Measurements from ENCODE around the gene CDK11A.
"Not testable (repeated sequence)": the region's sequence is repeated elsewhere in the genome, so short reads cannot be mapped to it uniquely, and the experiment has no call there.

CDK11A gene

DNA sequence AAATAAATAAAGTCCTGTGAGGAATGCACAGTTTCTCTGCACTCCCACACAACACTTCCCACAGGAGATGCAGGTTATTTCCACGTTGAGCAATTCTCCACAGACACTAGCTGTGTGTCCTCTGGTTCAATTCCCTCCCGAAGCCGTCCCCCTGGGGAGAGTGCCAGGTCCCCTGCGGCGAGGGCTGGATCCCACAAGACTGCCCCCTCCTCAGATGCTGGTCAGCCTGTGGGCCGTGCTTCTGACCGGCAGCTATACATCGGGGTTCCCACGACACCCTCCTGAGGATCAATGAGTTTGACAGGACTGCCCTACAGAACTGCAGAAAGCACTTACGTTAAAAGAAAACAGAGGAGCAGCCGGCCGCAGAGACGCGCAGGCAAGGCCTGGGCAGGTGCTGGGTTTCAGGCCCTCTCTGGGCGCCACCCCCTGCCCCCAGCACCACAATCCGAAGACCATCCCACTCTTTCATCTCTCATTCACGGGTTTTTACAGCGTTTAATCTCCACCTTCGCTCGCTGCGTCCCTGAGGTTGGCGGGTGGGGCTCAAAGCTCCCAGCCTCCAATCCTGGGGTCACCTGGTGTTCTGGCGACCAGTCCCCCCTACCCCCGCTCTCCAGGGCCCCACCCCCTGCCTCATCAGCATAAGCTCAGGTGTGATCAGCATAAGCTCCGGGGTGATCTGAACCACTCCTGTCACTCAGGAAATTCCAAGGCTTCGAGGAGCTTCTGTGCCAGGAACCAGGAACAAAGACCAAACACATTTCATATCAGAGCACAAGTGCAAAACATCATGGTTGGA is 40.9 kb downstream of the CDK11A start:
- DNase-seq (ENCODE audit: low spot score) = no peak

DNA sequence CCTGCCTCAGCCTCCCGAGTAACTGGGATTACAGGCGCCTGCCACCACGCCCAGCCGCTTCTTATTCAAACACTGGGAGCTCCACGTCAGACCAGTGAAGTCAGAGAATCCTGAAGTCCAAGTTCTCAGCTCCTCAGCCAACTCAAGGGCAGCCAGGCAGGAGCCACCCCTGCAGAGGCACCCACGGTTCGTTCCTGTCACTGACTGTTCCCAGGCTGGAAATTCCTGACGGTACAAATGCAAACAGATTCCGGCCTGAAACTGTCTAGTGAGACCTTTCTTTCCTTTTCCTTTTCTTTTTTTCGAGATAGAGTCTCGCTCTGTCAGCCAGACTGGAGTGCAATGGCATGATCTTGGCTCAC is 43.3 kb downstream of the CDK11A start:
- no peak for DNase-seq (ENCODE audit: low spot score)

DNA sequence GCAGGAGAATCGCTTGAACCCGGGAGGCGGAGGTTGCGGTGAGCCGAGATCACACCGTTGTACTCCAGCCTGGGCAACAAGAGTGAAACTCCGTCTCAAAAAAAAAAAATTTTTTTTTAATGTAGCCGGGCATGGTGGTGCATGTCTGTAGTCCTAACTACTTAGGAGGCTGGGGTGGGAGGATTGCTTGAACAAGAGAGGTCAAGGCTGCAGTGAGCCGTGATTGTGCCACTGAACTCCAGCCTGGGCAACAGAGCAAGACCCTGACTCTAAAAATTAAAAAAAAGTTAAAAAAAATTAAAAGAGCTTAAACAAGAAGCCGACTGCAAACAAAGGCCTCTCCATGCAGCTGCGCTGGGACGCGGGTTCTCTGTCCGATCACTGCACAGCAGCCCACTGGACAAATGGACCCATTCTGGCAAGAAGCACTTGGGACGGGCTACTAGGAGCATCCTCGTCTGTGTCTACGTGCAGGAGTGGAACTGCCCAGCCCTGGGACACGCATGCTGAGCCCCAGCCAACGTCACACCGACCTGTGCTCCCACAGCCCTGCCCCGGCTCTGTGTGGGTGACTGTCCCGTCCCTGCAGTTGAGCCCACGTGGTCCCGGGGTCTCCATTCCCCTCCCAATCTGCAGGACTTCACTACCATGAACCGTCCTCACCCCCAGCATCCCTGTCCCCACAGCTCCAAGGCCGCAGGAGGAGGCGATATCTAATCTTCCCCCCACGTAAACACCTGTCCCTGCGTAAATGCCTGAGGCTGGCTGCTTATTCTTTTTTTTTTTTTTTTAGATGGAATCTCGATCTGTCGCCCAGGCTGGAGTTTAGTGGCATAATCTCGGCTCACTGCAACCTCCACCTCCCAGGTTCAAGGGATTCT is 43.9 kb downstream of the CDK11A start:
- no peak for DNase-seq (ENCODE audit: low spot score)

DNA sequence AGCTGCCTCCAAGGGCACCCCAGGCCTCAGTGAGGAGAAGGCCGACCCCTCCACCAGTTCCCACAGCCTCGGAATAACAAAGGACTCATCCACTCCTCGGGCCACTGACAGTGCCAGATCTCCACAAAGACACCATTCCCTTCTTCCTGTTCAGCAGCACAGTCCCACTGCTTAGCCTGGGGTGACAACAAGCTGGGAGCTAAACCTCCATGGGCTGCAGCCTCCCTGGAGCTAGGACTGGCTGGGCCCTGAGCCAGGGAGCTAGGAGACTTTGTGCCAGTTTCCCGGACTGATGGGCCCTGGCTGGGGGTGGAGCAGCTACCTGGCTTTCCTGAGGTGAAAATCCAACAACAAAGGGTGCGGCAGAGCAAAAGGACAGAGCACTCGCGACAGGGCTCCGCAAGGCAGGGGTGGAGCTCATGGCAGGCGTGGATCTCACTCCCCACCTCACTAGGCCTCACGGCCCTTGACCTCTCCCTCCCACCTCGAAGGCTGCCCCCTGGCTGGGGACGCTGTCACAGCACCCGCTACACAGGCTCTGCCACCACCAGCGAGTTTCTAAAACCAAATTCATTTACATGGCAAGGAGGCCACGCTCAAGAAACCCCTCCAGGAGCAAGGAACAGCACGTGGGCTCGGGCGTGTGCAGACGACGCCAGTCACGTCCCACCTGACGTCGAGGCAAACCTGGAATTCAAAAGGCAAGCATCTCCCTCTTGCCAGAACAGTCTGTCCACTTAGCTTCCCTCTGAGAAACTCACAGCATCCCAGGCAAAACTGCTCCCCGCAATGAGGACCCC is 45.4 kb downstream of the CDK11A start:
- DNase-seq (ENCODE audit: low spot score) = no peak

DNA sequence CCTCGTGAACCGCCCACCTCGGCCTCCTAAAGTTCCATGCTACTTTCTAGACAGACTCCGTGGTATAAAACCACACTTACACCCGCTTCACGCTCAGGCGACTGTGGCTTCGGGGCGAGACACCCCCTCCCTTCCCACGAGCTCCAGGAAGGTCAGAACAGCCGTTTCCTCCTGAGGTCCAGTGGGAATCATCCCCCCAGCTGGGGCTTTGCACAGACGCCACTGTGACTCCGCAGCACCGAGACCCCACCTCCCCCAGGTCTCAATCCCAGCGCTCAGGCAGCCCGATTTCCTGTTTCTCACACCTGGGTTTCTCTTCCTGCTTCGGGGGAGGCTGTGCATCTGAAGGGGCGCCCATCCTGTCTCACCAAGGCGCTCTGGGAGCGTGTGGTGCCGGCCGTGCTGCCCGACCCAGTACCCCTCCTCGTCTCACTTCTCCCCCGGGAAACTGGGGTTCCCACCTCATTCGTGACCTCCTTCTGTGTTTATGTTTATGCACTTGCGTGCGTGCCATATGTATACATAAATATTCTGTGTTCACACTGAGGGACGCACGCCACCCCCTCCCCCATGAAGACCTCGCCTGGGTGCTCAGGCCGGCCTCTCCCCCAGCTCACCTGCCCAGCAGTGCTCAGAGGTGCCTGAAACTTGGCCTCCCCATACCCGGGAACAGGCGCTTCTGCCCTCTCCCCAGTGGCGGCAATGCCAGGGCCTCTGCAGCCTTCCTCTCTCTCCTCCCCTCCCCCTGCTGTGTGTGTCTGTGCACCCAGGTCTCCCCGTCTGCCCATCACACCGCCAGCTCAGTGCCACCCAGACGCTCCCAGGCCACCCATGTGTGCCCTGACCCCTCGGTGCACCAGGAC is 46.2 kb downstream of the CDK11A start:
- DNase-seq (ENCODE audit: low spot score) = no peak

DNA sequence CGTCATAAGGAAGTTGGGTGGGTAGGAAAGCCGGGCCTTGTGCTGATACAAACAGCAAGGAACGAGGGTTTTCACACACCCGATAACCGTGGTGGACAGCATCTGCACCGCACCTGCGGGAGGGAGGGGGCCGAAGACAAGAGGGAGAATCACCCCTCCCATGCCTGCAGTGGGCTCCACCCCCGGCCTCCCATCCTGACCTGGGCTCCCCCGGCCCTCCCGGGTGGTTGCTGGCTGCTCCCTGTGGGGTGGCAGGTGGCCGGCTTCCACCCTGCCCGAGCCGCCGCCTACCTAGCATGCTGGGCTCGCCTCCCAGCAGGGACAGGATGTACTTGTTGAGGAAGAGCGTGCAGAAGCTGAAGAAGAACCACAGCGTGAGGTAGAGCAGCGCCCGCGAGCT is 48.1 kb downstream of the CDK11A start:
- not testable (repeated sequence) for DNase-seq (ENCODE audit: low spot score)

DNA sequence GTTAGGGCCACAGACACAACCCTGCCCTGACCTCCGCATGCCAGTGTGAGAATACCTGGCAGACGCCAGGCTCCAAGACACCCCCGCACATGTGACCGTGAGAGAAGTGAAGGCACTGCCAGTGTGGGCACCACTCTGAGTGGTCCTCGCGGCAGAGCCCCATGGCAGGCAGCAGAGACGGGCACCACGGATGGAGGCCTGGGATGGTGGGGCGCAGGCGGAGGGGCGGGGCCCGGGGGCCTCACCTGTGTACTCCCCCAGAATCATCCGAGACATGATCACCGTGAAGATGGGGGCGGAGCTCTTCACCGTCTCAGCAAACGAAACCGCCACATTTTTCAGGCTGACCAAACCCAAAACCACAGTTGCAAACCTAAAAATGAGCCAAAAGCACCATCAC is 48.9 kb downstream of the CDK11A start:
- DNase-seq (ENCODE audit: low spot score) = not testable (repeated sequence)

DNA sequence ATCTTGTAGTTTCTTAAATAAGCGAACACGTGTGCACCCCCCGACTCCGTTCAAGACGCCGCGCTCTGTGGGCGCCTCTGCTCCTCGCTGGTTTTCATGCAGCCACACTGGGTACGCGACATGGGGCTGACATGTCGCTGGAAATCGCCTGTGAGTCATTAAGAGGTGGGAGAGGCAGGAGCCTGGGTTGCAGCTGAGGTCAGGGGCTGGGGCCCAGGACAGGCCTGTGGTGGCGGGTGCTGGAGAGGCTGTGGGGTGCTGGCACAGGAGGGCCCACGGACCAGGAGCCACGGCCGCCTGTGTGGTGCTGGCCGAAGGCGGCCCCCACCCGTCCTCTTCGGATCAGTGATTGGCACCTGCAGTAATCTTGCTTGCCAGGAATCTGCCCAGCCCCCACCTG is 49.4 kb downstream of the CDK11A start:
- DNase-seq (ENCODE audit: low spot score) = not testable (repeated sequence)

DNA sequence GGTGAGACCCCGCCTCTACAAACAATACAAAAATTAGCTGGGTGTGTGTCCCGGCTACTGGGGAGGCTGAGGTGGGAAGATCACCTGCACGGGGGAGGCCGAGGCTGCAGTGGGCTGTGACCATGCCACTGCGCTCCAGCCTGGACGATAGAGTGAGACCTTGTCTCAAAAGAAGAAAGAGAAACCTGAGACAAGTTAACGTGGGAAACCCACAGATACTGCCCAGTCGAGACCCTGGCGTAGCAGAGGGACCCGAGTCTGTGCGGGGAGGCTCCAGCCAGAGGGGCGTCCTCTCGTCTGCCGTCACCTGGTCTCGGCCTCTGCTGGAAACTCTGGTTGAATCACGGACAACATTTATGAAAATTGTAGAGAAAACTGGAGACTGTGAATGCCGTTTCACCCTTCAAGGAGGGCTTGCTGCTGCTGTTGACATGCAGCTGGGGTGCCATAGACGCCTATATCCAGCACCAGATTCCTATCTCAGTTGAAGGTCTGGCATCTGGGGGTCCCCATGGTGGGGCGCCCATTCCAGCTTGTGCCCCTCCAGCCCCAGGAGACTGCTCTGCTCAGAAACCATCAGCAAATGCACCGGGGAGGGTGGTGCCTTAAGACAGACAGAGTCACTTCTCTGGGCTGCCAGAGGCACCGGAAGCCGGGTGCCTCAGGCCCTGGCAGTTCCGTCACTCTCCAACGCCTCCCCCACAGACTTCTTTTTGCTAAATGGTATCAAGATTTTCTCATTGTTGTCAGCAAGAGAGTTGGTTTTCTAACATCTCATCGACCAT is 51.8 kb downstream of the CDK11A start:
- no peak for DNase-seq (ENCODE audit: low spot score)

DNA sequence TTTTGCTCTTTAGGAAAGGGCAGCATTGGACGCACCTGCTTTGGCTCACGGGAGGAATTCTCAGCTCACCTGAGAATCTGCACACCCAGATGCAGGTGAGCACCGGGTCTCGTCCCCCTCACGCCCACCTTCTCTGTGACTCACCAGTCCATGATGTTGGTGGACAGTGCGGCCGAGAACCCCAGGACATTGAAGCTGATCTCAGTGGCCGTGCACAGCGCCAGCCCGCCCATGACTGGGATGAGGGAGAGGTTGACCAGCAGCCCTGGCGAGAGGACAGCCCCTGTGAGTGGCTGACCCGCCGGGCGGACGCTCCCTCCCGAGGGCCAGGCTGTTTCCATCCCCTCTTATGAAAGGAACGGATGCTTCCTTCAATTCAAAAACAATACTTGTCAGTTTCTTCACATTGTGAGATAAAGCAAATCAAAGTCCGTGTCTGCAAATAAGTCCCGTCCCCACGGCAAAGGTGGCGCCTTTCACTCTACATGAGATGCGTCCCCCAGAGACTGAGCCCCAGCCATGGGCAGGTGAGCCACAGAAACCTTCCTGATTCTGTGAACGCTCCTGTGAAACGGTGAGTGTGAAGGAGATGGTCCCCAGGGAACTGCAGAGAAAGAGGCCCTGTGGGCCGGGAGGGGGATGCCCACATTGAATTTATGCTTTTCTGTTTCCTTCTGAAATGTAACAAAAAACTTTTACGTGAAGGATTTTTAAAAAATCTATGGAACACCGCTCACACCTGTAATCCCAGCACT is 52.6 kb downstream of the CDK11A start:
- DNase-seq (ENCODE audit: low spot score) = no peak

DNA sequence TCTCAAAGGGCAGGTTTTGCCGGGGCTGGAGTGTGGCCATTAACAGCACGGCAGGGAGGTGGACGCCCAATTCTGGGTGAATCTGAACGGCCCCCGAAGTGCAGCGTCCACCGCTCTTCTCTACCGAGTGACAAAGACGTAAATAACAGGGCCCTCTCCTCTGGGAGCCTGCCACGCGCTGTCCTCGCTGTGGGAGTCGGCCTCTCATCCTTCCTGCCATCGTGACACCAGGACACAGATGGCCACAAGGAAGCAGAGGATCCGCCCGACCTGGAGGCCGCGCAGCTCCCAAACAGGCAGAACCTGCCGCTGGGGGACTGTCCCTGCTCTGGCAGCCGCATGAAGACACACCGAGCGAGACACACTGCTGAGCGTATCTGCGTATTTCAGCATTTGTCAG is 53.3 kb downstream of the CDK11A start:
- DNase-seq (ENCODE audit: low spot score) = no peak

DNA sequence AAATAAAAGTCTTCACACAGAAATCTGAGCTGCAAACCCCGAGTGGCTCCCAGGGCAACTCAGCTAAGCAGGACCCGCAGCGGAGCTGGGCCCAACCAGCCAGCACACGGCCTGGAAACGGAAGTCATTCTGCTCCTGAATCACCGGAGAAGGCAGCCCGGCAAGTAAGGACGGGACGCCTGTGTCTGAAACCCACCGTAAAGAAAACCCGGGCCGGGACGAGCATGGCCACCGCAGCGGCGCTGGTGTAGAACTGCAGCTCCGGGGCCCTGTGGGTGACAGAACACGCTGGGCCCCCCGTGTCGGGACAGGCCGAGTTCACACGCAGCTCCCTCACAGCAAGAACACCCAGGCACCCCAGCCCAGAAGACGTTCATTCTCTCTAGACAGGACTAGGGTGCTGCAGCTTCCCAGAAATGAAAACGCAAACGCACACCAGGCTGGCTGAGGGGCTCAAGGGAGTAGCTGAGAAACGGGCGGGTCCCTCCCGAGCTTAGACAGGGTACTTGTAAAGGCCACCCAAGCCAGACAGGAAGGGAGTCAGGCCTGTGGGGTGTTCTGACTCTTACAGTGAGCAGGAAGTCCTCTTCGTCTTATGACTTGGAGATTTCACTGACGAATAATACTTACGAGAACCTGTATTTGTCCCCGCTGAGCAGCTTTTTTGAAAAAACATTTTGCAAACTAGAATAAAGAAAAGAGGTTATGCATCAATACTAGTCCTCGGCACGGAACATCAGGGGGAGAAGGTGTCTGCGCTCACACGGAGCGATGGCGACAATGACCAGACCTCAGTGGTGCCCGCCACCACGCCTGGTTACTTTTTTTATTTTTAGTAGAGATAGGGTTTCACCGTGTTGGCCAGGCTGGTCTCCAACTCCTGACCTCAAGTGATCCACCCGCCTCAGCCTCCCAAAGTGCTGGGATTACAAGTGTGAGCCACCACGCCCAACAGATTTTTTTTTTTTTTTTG is 54.4 kb downstream of the CDK11A start:
- DNase-seq (ENCODE audit: low spot score) = no peak

DNA sequence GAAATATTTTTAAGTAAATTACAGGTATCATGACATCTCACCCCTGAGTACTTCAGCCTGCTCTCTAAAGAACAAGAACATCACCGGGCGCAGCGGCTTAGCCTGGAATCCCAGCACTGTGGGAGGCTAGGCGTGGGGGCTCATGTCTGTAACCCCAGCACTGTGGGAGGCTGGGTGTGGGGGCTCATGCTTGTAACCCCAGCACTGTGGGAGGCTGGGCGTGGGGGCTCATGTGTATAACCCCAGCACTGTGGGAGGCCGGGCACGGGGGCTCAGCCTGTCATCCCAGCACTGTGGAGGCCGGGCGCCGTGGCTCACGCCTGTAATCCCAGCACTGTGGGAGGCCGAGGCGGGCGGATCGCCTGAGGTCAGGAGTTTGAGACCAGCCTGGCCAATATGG is 57.6 kb downstream of the CDK11A start:
- DNase-seq (ENCODE audit: low spot score) = no peak

DNA sequence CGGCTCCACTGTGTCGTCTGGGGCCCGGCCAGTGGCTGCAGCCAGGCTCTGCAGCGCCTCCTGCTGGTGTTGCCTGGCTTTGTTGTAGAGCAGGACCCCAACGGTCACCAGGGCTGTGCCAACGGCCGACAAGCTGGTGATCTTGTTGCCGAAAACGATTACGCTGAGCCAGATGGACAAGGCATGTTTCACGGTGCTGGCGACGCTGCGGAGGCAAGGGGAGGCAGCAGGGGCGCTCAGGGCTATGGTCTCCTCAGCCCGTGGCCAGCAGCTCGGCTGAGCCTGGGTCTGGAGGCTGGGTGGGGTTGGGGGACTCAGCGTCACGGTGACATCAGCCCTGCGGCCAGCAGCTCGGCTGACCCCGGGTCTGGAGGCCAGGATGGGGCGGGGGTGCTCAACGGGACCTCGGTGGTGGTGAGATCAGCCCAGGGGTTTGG is 58.3 kb downstream of the CDK11A start:
- no peak for DNase-seq (ENCODE audit: low spot score)

DNA sequence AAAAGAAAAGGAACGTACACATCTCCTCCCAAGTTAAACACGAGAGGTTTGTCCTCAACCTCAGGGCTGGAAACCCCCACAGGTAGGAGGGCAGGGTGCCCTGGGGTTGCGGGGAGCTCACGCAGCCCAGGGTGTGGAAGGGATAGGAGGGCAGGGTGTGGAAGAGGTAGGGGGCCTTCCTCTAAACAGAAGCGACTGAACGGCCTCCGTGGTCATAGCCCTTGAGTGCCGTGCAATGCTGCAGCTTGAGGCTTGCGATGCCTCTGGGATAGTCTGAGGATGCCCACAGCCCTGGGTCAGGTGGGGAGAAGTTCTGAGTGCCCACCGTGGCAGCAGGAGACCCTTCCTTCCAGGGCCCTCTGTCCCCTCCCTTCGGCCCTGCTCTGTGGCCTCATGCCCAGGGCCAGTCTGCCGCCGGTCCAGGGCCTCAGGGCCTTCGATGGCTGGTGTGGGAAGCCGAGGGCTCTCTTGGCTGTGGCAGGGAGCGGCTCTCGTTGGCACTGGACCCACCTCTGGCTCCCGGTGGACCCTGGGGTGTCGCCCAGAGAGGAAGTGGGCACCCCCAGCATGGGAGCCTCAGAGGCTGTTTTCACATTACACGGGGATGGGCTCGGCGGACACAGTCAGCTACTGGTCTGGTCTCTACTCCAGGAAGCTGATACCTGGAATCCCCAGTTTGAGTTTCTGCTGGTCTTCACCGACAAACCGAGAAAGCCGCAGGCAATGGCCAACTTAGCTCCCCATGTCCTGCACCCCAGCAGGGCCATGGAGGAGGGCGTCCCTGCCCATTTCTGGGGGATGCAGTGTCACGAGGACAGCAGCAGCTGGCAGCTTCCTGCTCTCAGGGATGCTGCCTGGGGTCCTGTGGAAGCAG is 59.0 kb downstream of the CDK11A start:
- no peak for DNase-seq (ENCODE audit: low spot score)

DNA sequence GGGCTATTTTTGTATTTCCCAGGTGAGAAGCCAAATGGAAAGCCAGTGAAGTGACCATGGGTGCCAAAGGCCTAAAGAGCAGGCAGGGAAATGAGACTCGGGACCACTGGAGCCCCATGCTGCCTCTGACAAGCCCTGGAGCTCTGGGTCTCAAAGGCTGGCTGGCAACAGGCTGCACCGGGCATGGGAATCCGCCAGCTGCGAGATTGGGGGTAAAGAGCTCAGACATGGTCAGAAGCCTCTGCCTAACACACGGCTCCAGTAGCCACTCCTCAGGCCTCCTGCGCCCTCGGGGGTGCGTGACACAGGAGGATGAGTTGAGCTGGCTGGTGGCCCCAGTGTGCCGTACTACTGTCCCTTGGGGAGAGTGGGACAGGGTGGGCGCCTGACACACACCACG is 59.8 kb downstream of the CDK11A start:
- DNase-seq (ENCODE audit: low spot score) = not testable (repeated sequence)

DNA sequence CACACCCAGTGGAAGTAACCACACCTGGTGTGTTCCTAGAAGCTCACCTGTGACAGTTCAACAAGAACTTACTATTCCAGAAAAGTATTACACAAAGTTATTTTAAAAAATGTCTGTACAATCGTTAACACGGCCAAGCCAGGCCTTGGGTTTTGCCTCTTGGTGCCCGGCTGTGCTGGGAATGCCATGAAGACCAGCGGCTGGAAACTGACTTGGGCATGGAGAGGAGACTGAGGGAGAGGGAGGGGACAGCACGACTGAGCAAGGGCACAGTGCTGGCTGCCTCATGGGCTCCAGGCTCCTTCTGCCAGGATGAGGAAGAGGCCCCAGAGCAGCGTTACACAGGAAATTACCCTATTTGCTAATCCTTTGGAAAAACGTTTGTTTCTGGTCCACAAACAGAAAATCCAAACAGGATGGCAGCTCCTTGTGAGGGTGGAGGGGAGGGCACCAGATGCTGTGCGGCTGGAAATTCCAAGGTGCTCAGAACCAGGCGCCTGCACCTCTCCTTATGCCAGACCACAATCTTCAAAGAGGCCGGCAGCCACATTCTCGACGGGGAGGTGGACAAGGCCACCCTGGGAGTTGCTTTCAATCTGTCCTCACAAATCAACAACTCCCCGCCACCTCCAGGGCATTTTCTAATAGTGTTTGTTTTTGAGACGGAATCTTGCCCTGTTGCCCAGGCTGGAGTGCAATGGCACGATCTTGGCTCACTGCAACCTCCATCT is 61.2 kb downstream of the CDK11A start:
- not testable (repeated sequence) for DNase-seq (ENCODE audit: low spot score)
